MM.1S (cell line): ENCODE results near the gene SMIM35.
"Not testable (repeated sequence)": the region's sequence is repeated elsewhere in the genome, so short reads cannot be mapped to it uniquely, and the experiment has no call there.

ENCODE experiments used
- DNase-seq: peaks from one replicate; pipeline ENCODE4 v3.0.0-alpha.2; 2015
- H2AFZ ChIP-seq: fragments of 300-600 bp; sonication (generic); 2 replicates; pipeline ENCODE4 v1.6.0; 2016; ENCODE audit warnings: antibody characterized with exemption, low read length
- H3F3A ChIP-seq: fragments of 300-600 bp; sonication (generic); 2 replicates; pipeline ENCODE4 v1.6.1; 2016; ENCODE audit warnings: mild to moderate bottlenecking, antibody characterized with exemption, low read length, moderate library complexity, mixed read lengths; ENCODE audit not compliant: insufficient read depth
- H3K27ac ChIP-seq: fragments of 300-600 bp; sonication (generic); 2 replicates; pipeline ENCODE4 v1.5.1; 2016; ENCODE audit warnings: mild to moderate bottlenecking, low read length
- H3K27me3 ChIP-seq: fragments of 300-600 bp; sonication (generic); replicated peaks from 2 replicates; pipeline ENCODE4 v1.6.0; 2016; ENCODE audit warnings: low read length; ENCODE audit not compliant: insufficient read depth
- H3K36me3 ChIP-seq: fragments of 300-600 bp; sonication (generic); replicated peaks from 2 replicates; pipeline ENCODE4 v1.6.1; 2016; ENCODE audit warnings: mild to moderate bottlenecking, low read length, mixed read lengths; ENCODE audit not compliant: insufficient read depth
- H3K4me1 ChIP-seq: fragments of 300-600 bp; sonication (generic); 2 replicates; pipeline ENCODE4 v1.6.1; 2016; ENCODE audit warnings: low read length, mixed read lengths
- H3K4me2 ChIP-seq: fragments of 300-600 bp; sonication (generic); 2 replicates; pipeline ENCODE4 v1.6.0; 2016; ENCODE audit warnings: low read depth, low read length
- H3K4me3 ChIP-seq: fragments of 300-600 bp; sonication (generic); 2 replicates; pipeline ENCODE4 v1.5.1; 2016; ENCODE audit warnings: low read length, mixed read lengths
- H3K79me2 ChIP-seq: fragments of 300-600 bp; sonication (generic); 2 replicates; pipeline ENCODE4 v1.6.1; 2016; ENCODE audit warnings: mixed run types, low read length, mixed read lengths
- H3K9ac ChIP-seq: fragments of 300-600 bp; sonication (generic); 2 replicates; pipeline ENCODE4 v1.6.1; 2016; ENCODE audit warnings: low read length, mixed read lengths
- H3K9me2 ChIP-seq: fragments of 300-600 bp; sonication (generic); replicated peaks from 2 replicates; pipeline ENCODE4 v1.6.1; 2016; ENCODE audit warnings: mild to moderate bottlenecking, low read length, mixed read lengths; ENCODE audit not compliant: insufficient read depth
- H3K9me3 ChIP-seq: fragments of 300-600 bp; sonication (generic); replicated peaks from 2 replicates; pipeline ENCODE4 v1.6.1; 2016; ENCODE audit warnings: mild to moderate bottlenecking, low read length, mixed read lengths; ENCODE audit not compliant: insufficient read depth
- H4K20me1 ChIP-seq: fragments of 300-600 bp; sonication (generic); 2 replicates; pipeline ENCODE4 v1.6.1; 2016; ENCODE audit warnings: mild to moderate bottlenecking, low read length, moderate library complexity, mixed read lengths; ENCODE audit not compliant: insufficient read depth
- CTCF ChIP-seq: fragments of 300-600 bp; sonication (generic); IDR thresholded peaks from 2 replicates; pipeline ENCODE4 v1.5.1; 2016; ENCODE audit warnings: antibody characterized with exemption, low read length, mixed read lengths
- EZH2 ChIP-seq: fragments of 300-600 bp; sonication (generic); optimal IDR thresholded peaks from 2 replicates; pipeline ENCODE3; 2017; ENCODE audit warnings: low read depth, mild to moderate bottlenecking, antibody characterized with exemption, low read length, mixed read lengths
- EZH2phosphoT487 ChIP-seq: fragments of 300-600 bp; sonication (generic); IDR thresholded peaks from 2 replicates; pipeline ENCODE4 v1.6.1; 2018; ENCODE audit warnings: antibody characterized with exemption, low read length

The SMIM35 gene

GRCh38 chr11:118009864-118010737, 76.7 kb downstream of the SMIM35 start:
- Histone ChIP-seq H3K4me1 (peaks cover 49% of the 10 kb centered on the region), H3K36me3 (no peaks in the 10 kb centered on the region), H3K27me3 (no peaks in the 10 kb centered on the region), H2AFZ (0 out of 2 replicates have a peak overlapping the region, but pooled peaks have one; percentile 2), H3K9me2 (no peaks in the 10 kb centered on the region), H3K4me2 (peak overlapping the region; percentile 48; the same call in 1 of the 2 replicates), H3K4me3 (no peak overlapping the region), H3K27ac (peak overlapping the region; percentile 92), H4K20me1 (no peaks in the 10 kb centered on the region), H3K9ac (peak overlapping the region; percentile 37), H3F3A (peaks cover 48% of the 10 kb centered on the region), H3K9me3 (no peaks in the 10 kb centered on the region), H3K79me2 (no peaks in the 10 kb centered on the region)
- no peak for DNase-seq
- TF ChIP-seq EZH2 (no peak), CTCF (no peak), EZH2phosphoT487 (no peak)

GRCh38 chr11:118008271-118008911, 78.4 kb downstream of the SMIM35 start:
- no peak overlapping the region for H3K4me3 ChIP-seq
- H4K20me1 ChIP-seq: no peaks in the 10 kb centered on the region
- no peak overlapping the region for H2AFZ ChIP-seq
- H3K9me3 ChIP-seq: no peaks in the 10 kb centered on the region
- peak overlapping the region; percentile 45 for H3K4me2 ChIP-seq
- TF ChIP-seq EZH2: no peak
- TF ChIP-seq CTCF: no peak
- no peak for TF ChIP-seq EZH2phosphoT487
- H3K27me3 ChIP-seq: no peaks in the 10 kb centered on the region
- H3K79me2 ChIP-seq: no peaks in the 10 kb centered on the region
- no peak for DNase-seq
- peaks cover 49% of the 10 kb centered on the region for H3K4me1 ChIP-seq
- H3K36me3 ChIP-seq: no peaks in the 10 kb centered on the region
- peaks cover 56% of the 10 kb centered on the region for H3F3A ChIP-seq
- H3K9me2 ChIP-seq: no peaks in the 10 kb centered on the region
- H3K27ac ChIP-seq: peak overlapping the region; percentile 92
- H3K9ac ChIP-seq: peak overlapping the region; percentile 54

- H3F3A ChIP-seq: peaks cover 56% of the 10 kb centered on the region
- H3K36me3 ChIP-seq, H3K4me3 ChIP-seq, H3K9me3 ChIP-seq, H3K79me2 ChIP-seq, H4K20me1 ChIP-seq, H3K27me3 ChIP-seq, H2AFZ ChIP-seq, H3K9me2 ChIP-seq: not testable (repeated sequence)
- DNase-seq: peak; percentile 88
- peaks cover 55% of the 10 kb centered on the region for H3K4me1 ChIP-seq
- peak overlapping the region; percentile 54; the same call in 1 of the 2 replicates for H3K9ac ChIP-seq
- peak overlapping the region; percentile 45; the same call in 1 of the 2 replicates for H3K4me2 ChIP-seq
- H3K27ac ChIP-seq: peak overlapping the region; percentile 92
Observed at GRCh38 chr11:118007563-118008270, 79.0 kb downstream of the SMIM35 start.
